ENCODE data around the gene TCF12.

TCF12 gene

GRCh38 chr15:57018151-57018550 lies 99.7 kb downstream of the TCF12 start:
- DNase-seq (ENCODE audit: low read depth in 2 of 2) = no peak

DNA sequence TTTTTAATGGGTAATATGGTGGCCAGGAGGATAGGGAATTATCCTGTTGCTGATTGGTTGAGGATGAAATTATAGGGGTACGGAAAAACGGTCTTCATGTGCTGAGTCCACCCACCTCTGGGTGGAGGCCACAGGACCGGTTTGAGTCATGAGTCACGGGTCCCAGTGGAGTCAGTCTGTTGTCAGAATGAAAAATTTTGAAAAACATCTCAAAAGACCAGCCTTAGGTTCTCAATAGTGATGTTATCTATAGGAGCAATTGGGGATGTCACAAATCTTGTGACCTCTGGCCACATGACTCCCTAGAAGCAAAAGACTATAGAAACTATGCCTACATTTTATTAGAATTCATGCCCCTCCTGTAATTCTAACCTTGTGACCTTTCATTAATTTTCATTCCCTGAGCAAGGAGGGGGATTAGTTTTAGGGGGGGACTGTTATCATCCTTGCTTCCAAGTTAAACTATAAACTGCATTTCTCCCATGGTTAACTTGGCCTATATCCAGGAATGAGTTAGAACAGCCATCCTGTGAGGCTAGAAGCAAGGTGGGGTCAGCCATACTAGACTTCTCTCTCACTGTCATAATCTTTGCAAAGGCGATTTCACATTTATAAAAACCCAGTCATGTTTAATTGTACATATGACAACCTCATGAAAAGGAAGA lies 101.2 kb downstream of the TCF12 start:
- no peak for DNase-seq (ENCODE audit: low read depth in 2 of 2)

DNA sequence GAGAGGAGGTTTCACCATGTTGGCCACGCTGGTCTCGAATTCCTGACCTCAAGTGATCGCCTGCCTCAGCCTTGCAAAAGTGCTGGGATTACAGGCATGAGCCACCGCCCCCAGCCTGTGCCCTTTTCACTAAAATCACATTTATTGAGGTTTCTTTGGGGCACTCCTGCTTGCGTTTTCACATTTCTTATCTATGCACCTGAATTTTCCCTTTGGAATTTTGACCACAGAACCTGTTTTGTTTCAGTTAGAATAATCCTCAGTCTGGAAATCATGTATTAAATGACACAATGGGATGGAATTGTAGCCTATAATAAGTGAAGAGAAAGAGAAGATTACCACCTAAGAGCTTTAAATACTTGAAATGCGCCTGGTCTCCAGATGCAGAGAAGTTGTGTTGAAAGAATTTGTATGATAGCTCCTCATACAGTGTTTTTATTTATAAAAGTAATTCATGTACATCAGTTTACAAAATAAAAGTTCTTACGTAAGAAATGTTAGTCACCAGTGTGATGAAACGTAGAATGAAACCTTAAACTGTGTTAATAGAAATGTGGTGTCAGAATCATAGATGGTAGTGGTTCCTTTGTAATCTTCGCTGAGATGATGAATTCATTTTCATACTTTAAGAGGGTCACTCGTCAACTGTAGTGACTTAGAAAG lies 107.0 kb downstream of the TCF12 start:
- no peak for DNase-seq (ENCODE audit: low read depth in 2 of 2)

DNA sequence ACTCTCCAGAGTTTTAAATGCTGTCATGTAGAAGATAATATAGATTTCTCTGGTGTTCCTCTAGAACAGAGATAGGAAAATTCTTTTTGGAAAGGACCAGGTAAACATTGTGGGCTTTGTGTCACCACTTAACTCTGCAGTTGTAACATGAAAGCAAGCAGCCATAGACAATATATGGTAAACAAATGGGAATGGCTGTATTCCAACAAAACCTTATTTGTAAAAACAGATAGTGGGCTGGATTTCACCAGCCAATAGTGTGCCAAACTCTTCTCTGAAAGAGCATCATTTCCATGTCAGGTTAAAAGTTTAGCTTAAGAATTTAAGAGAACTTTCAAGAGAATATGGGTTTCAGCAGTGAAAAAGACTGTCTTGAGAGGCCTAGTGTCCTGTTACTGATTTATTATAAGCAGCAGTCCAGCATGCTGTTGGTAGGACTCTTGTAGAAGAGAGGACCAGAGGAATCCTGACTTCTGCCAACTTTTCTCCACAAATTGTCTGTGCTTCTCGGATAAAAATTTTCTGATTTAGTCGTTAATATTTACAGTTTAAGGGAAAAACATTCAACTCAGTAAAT lies 107.7 kb downstream of the TCF12 start:
- no peak for DNase-seq (ENCODE audit: low read depth in 2 of 2)

DNA sequence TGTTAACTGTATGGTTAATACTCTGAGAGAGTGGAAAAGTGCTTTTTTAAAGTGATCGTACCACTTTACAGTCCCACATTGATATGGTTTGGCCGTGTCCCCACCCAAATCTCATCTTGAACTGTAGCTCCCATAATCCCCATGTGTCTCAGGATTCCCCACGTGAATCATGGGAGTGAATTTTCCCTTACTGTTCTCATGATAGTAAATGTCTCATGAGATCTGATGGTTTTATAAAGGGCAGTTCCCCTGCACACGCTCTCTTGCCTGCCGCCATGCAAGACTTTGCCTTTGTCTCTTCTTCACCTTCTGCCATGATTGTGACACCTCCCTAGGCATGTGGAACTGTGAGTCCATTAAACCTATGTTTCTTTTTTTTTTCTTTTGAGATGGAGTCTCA lies 109.2 kb downstream of the TCF12 start:
- DNase-seq (ENCODE audit: low read depth in 2 of 2) = no peak

- DNase-seq (ENCODE audit: low read depth in 2 of 2) = no peak
Measured at GRCh38 chr15:57028176-57028575, 109.7 kb downstream of the TCF12 start.

DNA sequence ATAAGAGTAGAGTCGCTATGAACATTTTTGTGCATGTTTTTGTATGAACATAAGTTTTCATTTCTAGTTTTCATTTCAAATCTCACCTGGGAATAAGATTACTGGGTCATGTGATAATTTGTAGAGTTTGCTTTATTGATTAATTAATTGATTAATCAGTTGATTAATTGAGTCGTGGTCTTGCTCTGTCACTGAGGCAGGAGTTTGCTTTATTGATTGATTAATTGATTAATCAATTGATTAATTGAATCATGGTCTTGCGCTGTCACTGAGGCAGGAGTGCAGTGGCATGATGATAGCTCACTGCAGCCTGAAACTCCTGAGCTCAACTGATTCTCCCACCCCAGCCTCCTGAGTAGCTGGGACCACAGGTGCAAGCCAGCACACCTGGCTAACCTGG lies 111.6 kb downstream of the TCF12 start:
- no peak for DNase-seq (ENCODE audit: low read depth in 2 of 2)

DNA sequence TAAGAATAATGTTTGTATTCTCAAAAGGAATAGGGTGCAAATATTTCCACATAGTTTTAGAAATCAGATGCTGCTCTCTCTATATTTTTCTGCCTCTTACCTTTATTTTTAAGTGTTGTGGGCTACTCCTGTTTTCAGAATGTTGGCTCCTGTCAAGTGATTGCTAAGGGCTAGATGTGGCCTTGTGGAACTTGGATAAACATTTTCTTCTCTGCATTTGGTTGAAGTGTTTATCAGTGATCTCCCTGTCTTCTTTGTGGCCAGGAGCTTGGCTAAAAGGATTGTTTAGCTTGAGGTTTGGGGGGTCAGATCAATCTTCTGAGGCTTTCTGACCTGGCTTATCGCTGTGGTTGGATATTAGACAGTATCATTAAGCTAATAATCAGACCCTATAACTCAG lies 112.6 kb downstream of the TCF12 start:
- no peak for DNase-seq (ENCODE audit: low read depth in 2 of 2)

GRCh38 chr15:57031605-57032004 lies 113.2 kb downstream of the TCF12 start:
- DNase-seq (ENCODE audit: low read depth in 2 of 2) = no peak

DNA sequence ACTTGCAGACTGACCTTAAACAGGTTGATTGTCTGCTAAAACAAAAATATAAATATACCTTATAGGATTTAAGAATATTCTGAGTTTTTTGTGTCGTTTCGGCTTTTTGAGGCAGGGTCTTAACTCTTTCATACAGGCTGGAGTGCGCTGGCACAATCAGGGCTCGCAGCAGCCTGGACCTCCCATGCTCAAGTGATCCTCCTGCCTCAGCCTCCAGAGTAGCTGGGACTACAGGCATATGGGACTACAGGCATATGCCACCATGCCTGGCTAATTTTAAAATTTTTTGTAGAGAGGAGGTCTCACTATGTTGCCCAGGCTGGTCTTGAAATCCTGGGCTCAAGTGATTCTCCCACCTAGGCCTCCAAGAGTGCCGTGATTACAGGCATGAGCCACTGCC lies 113.9 kb downstream of the TCF12 start:
- DNase-seq (ENCODE audit: low read depth in 2 of 2) = no peak

DNA sequence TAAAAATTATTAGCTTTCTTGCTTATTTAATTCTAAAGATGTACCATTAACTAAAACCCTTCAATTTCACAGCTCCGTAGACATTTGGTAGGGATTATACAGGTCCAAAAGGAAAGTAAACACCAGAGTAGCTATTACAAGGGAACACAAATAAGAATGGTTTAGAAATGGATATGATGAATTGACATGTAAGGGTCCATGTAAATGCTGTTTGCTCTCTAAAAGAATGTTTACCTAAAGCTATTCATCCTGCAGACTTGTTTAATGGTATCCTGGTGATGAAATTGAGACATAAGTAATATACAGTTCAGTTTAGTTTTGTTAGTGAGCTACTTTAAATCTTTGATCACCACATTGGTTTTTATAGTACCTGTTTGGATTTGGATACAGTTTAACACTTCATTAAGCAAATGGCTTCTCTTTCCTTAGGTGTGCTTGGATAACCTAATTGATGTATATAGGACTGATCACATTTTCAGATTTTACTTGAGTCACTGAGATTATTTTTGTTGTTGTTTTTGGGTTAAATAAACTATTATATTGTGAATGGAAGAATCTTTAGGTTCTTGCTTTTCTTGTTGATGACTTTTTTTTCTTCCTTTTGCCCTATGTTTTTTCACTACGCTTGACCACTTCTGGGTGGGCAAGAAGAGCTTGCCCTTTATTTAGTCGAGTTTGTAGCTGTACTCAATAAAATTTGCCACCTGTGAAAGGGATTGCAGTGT lies 115.4 kb downstream of the TCF12 start:
- DNase-seq (ENCODE audit: low read depth in 2 of 2) = no peak

DNA sequence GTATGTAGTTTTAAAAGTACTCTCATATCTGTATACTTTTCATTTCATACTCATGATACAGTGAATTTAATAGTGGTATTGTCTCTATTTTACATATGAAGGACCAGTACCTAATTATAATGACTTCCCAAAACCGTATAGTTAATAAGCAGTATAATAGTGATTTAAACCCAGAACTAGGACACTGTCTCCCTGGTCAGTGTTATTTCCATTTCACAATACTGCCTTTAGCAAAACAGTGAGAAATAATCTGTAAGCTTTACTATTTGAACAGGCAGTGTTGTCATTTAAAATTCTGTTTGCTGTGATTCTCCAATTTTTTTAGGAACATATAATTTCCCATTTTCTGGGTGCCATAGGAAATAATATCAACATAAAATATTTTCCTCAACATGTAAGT lies 116.2 kb downstream of the TCF12 start:
- DNase-seq (ENCODE audit: low read depth in 2 of 2) = no peak

DNA sequence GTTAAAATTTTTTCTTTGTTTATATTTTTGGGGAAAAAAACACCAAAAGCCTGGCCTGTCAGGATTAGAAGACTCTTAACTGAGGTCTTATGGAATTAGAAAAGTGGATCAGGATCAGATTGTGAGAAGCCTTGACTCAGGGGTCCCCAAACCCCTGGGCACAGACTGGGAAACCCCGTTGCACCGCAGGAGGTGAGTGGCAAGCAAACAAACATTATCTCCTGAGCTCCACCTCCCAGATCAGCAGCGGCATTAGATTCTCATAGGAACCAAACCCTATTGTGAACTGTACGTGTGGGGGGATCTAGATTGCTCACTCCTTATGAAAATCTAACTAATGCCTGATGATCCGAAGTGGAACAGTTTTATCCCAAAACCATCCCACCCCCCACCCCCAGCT lies 117.2 kb downstream of the TCF12 start:
- no peak for DNase-seq (ENCODE audit: low read depth in 2 of 2)

DNA sequence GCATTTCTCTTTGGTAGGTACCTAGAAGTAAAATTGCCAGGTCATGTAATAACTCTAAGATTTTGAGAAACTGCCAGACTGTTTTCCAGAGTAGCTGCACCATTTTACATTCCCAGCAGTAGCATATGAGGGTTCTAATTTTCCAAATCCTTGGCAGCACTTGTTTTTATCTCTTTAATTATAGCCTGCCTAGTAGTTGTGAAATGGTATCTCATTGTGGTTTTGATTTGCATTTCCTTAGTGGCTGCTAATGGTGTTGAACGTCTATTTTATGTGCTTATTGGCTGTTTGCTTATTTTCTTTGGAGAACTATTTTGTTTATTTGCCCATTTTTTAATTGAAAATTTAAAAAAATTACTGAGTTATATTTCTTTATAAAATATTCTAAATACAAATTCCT lies 117.9 kb downstream of the TCF12 start:
- DNase-seq (ENCODE audit: low read depth in 2 of 2) = no peak

- DNase-seq (ENCODE audit: low read depth in 2 of 2) = no peak
Measured at GRCh38 chr15:57037548-57037947, 119.1 kb downstream of the TCF12 start.

DNA sequence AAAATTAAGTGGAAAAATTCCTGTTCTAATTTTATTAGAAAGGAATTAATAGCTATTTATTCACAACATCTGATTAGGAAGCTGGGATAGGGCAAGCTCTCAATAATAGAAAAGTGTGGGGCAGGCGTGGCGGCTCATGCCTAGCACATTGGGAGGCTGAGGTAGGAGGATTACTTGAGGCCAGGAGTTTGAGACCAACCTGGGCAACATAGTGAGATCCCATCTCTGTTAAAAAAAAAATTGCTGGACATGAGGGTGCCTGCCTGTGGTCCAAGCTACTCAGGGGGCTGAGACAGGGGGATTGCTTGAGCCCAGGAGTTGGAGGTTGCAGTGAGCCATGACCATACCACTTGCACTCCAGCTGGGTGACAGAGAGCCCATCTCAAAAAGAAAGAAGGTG lies 119.6 kb downstream of the TCF12 start:
- no peak for DNase-seq (ENCODE audit: low read depth in 2 of 2)

DNA sequence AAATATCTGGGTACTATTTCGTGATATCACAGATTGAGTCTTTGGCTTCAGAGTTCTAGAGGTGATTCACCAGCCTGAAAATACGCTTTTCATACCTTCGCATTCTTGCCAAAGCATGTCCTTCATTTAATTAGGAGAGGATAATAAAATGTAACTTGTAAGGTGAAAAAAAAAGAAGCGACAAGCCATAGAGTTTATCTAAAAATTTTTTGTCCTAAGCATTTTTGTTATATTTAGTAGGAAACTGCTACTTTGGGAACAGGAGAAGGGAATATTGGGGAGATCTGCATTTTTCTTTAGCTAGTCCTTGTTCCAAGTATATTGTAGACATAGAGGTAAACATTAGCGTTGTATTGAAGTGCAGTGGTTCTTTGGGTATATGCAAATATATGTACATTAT lies 120.1 kb downstream of the TCF12 start:
- no peak for DNase-seq (ENCODE audit: low read depth in 2 of 2)

GRCh38 chr15:57041416-57041815 lies 123.0 kb downstream of the TCF12 start:
- DNase-seq (ENCODE audit: low read depth in 2 of 2) = no peak

- DNase-seq (ENCODE audit: low read depth in 2 of 2) = no peak
Measured at GRCh38 chr15:57044072-57044702, 125.7 kb downstream of the TCF12 start.

GRCh38 chr15:57044970-57045369 lies 126.5 kb downstream of the TCF12 start:
- no peak for DNase-seq (ENCODE audit: low read depth in 2 of 2)

DNA sequence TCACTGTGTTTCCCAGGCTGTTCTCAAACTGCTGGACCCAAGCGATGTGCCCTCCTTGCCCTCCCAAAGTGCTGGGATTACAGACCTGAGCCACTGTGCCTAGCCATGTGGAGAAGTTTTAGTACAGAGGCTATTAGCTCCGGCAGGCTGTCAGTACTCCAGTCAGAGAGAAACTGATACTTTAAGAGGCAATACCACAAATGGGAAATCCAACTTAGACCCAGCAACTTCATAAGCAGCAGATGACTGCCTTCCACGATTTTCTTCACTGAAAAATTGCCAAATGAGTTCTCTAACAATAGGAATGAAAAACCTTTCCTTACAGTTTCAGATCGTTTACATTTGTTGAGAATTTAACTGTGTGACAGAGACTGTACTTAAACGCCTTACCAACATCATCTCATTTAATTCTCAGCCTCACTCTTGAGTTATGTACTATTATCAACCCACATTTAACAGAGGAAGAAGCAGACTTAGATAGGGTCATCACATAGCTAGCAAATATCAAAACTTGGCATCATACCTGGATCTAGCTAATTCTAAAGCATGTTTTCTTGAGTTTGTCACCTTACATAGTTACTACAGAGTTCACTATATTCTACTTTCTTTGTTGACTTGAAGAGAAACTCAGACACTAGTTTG lies 127.4 kb downstream of the TCF12 start:
- DNase-seq (ENCODE audit: low read depth in 2 of 2) = no peak
